OCI-LY7 (cell line): Measurements from ENCODE around the gene PFDN4. TPM values are rescaled to one million over a fixed set of nuclear protein-coding genes. Genes with fewer than 3 reads are reported as not detected.

Experiments
- BruUV-seq: library from RNA; stranded (reverse); fragments of 400-500 nt; replicated peaks from 2 replicates; lab custom pipeline; 2021; lab: Mats Ljungman, UMichigan
- CTCF ChIA-PET: fragments of 300-600 bp; sonication (Branson Sonifier 250); formaldehyde crosslinking; loops from one replicate; lab custom pipeline; 2022; ENCODE audit warnings: antibody characterized with exemption; ENCODE audit not compliant: unreplicated experiment; lab: Charles Lee
- POLR2A ChIA-PET: fragments of 300-600 bp; sonication (Branson Sonifier 250); formaldehyde crosslinking; loops from one replicate; lab custom pipeline; 2022; ENCODE audit warnings: antibody characterized with exemption; lab: Charles Lee
- DNase-seq: peaks from one replicate; pipeline ENCODE4 v3.0.0-alpha.2; 2015; ENCODE audit warnings: low spot score
- H2AFZ ChIP-seq: fragments of 200-600 bp; sonication (generic), shearing (Covaris generic); 2 replicates; pipeline ENCODE4 v1.6.1; 2014; ENCODE audit warnings: mild to moderate bottlenecking, antibody characterized with exemption, low read length, moderate library complexity
- H3K27ac ChIP-seq: fragments of 200-600 bp; sonication (generic); 2 replicates; pipeline ENCODE4 v1.5.1; 2014; ENCODE audit warnings: mixed run types, low read depth, mild to moderate bottlenecking, moderate library complexity, low read length, inconsistent platforms; ENCODE audit not compliant: poor library complexity, severe bottlenecking
- H3K36me3 ChIP-seq: fragments of 200-600 bp; sonication (generic); 2 replicates; pipeline ENCODE4 v1.6.1; 2014; ENCODE audit warnings: mild to moderate bottlenecking, antibody characterized with exemption, low read length, moderate library complexity, mixed read lengths; ENCODE audit not compliant: insufficient read depth
- H3K4me1 ChIP-seq: fragments of 200-600 bp; sonication (generic); 2 replicates; pipeline ENCODE4 v1.5.1; 2014; ENCODE audit warnings: mild to moderate bottlenecking, low read length; ENCODE audit not compliant: insufficient read depth, poor library complexity, severe bottlenecking
- H3K4me2 ChIP-seq: fragments of 200-600 bp; sonication (generic); 2 replicates; pipeline ENCODE4 v1.6.1; 2014; ENCODE audit warnings: mild to moderate bottlenecking, low read length
- H3K4me3 ChIP-seq: fragments of 200-600 bp; sonication (generic); 2 replicates; pipeline ENCODE4 v1.5.1; 2014; ENCODE audit warnings: mild to moderate bottlenecking, low read depth, low read length; ENCODE audit not compliant: poor library complexity, severe bottlenecking
- H3K79me2 ChIP-seq: fragments of 200-600 bp; sonication (generic); 2 replicates; pipeline ENCODE4 v1.6.1; 2016; ENCODE audit warnings: low read depth, mild to moderate bottlenecking, low read length, moderate library complexity, mixed read lengths; ENCODE audit not compliant: insufficient read depth
- H3K9me2 ChIP-seq: fragments of 200-600 bp; sonication (generic); 2 replicates; pipeline ENCODE4 v1.6.1; 2016; ENCODE audit warnings: mild to moderate bottlenecking, low read length, mixed read lengths; ENCODE audit not compliant: insufficient read depth
- H3K9me3 ChIP-seq: fragments of 200-600 bp; sonication (generic); 2 replicates; pipeline ENCODE4 v1.6.1; 2014; ENCODE audit warnings: mild to moderate bottlenecking, mixed run types, low read length, mixed read lengths
- H4K20me1 ChIP-seq: fragments of 200-600 bp; sonication (generic); 2 replicates; pipeline ENCODE4 v1.6.1; 2014; ENCODE audit warnings: mild to moderate bottlenecking, antibody characterized with exemption, low read length, moderate library complexity, mixed read lengths; ENCODE audit not compliant: insufficient read depth
- CTCF ChIP-seq: fragments of 200-600 bp; sonication (generic); conservative IDR thresholded peaks from 2 replicates; pipeline ENCODE4 v1.5.1; 2014; ENCODE audit warnings: mild to moderate bottlenecking, antibody characterized with exemption, low read length, moderate library complexity, mixed read lengths
- EZH2phosphoT487 ChIP-seq: fragments of 200-600 bp; sonication (generic); IDR thresholded peaks from 2 replicates; pipeline ENCODE4 v1.6.1; 2018; ENCODE audit warnings: low read depth, borderline replicate concordance, mild to moderate bottlenecking, mixed run types, antibody characterized with exemption, low read length, moderate library complexity, mixed read lengths
- intact Hi-C: fragments of 100-400 bp; cut with micrococcal nuclease; formaldehyde crosslinking; loops from one replicate; pipeline ENCODE4 v1.10.0; 2022; ENCODE audit not compliant: unreplicated experiment
- total RNA-seq, 2 experiments: library from RNA; depleted of rRNA in 1 of 2; stranded (reverse); fragments of >200 nt in 1 of 2; shearing (Covaris generic) in 1 of 2; gene quantifications; 2 replicates each; pipeline ENCODE4 v1.2.3, GENCODE V29; 2014 to 2022

Gene PFDN4
- total RNA-seq, 2 experiments from 2014 or later, result 29.7 to 40.7 TPM

- Histone ChIP-seq H4K20me1 (no peaks in the 10 kb centered on the region), H3K27ac (no peak overlapping the region), H3K4me3 (peak overlapping the region; percentile 12), H3K36me3 (no peaks in the 10 kb centered on the region), H3K4me1 (peaks cover 11% of the 10 kb centered on the region), H3K9me3 (no peaks in the 10 kb centered on the region), H3K4me2 (peak overlapping the region; percentile 45), H3K9me2 (no peaks in the 10 kb centered on the region), H2AFZ (peak overlapping the region; percentile 73), H3K79me2 (no peaks in the 10 kb centered on the region)
- ChIA-PET POLR2A (no interaction called here), CTCF (interaction anchor here (1.0 kb wide), 1 partner anchor 12 kb away, joined by 3 read pairs; the partner anchor contains the start of gene PFDN4)
- no TSS peak for BruUV-seq
- TF ChIP-seq CTCF, result no peak
- TF ChIP-seq EZH2phosphoT487, result no peak
- DNase-seq, result peak; percentile 18
- intact Hi-C loops, result loop anchor here (10.0 kb wide), 1 partner anchor 221 kb away; no protein-coding TSS in a partner anchor
Observed at GRCh38 chr20:54195483-54196472, 12.1 kb upstream of the PFDN4 start.

GRCh38 chr20:54197621-54198604 lies 10.0 kb upstream of the PFDN4 start:
- no peak for TF ChIP-seq EZH2phosphoT487
- TF ChIP-seq CTCF, result peak; percentile 61
- BruUV-seq, result no TSS peak
- no peaks in the 10 kb centered on the region for H3K79me2 ChIP-seq
- ChIA-PET CTCF (interaction anchor here (1.5 kb wide), 1 partner anchor 92 kb away, joined by 5 read pairs; no protein-coding TSS in a partner anchor), POLR2A (no interaction called here)
- no peak overlapping the region for H3K4me3 ChIP-seq
- H2AFZ ChIP-seq, result no peak overlapping the region
- intact Hi-C loops, result loop anchor here (10.0 kb wide), 1 partner anchor 223 kb away; no protein-coding TSS in a partner anchor
- H3K4me2 ChIP-seq, result no peak overlapping the region
- H3K27ac ChIP-seq, result no peak overlapping the region
- H3K4me1 ChIP-seq, result peaks cover 11% of the 10 kb centered on the region
- H3K9me3 ChIP-seq, result no peaks in the 10 kb centered on the region
- no peaks in the 10 kb centered on the region for H4K20me1 ChIP-seq
- no peaks in the 10 kb centered on the region for H3K36me3 ChIP-seq
- H3K9me2 ChIP-seq, result no peaks in the 10 kb centered on the region
- DNase-seq, result peak; percentile 21
